ENCODE data around the gene LAT.

DNA sequence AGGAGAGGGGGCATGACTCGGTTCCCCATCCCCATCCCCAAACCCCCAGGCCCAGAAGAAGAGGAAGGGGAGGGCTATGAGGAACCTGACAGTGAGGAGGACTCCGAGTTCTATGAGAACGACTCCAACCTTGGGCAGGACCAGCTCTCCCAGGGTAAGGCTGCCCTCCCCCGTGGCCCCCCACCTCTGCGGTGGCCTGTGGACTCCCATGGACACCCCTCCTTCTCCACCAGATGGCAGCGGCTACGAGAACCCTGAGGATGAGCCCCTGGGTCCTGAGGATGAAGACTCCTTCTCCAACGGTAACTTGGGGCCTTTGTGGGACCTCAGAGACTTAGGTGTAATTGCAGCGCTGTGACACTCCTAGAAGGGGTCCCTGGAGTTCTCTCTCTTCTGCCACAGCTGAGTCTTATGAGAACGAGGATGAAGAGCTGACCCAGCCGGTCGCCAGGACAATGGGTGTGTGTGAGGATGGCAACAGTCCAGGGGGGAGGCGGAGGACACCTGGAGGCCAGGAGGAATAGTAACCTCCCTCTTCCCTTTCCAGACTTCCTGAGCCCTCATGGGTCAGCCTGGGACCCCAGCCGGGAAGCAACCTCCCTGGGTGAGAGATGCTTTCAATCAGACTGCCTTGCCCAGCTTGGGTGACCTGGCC is 47.5 kb upstream of the LAT start:
- no peak for TF ChIP-seq SNAI2 (CRISPR knock-in tag; IDR thresholded peaks at IDR 0.05)
- TF ChIP-seq ZFP3 (CRISPR knock-in tag; IDR thresholded peaks at IDR 0.05): no peak
